NT2/D1 (cell line): Measurements from ENCODE around the gene TENM4.

Experiments
- SUZ12 ChIP-seq: IDR thresholded peaks from 2 replicates; pipeline ENCODE4 v1.6.1; 2011; ENCODE audit not compliant: insufficient read length, insufficient read depth; ENCODE audit errors: extremely low read depth
- YY1 ChIP-seq: IDR thresholded peaks from 2 replicates; pipeline ENCODE4 v1.6.1; 2011; ENCODE audit not compliant: insufficient read length, insufficient read depth
- ZNF274 ChIP-seq: IDR thresholded peaks from 2 replicates; pipeline ENCODE4 v1.6.1; 2011; ENCODE audit warnings: mild to moderate bottlenecking, low read depth, low read length

DNA sequence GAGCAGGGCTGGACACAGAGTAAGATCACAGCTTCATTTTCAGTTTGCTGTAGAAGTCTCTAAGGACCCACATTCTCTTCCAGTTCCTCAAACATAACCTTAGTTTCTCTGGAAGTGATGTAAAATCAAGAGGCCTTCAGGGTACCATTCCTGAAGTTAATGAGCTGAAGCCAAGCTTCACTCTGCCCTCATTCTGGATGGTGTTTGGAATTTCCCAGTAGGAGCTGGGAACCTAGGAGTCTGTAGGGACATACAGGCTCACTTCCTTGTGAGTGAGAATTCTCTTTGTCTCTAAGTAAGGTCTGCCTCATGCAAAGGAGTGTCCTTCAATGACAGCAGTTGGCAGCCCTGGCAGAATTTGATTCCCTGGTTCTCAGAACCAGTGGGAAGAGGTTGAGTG is 723.8 kb downstream of the TENM4 start:
- TF ChIP-seq ZNF274: no peak
- TF ChIP-seq YY1: no peak
- no peak for TF ChIP-seq SUZ12
